ENCODE measurements around the gene SMAD4.
"Not testable (repeated sequence)": the region's sequence is repeated elsewhere in the genome, so short reads cannot be mapped to it uniquely, and the experiment has no call there.

The SMAD4 gene

DNA sequence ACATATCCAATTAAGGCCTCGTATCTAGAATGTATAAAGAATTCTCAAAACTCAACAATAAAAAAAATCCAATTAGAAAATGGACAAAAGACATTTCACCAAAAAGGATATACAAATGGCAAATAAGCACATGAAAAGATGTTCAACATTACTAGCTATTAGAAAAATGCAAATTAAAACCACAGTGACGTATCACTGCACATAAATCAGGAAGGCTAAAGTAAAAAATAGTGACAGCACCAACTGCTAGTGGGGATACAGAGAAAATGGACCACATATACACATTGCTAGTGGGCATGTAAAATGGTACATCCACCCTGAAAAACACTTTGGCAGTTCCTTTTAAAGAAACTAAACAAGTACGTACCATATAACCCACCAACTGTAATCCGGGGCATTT, 59.7 kb downstream of the SMAD4 start:
- H3K27ac ChIP-seq, result no peak overlapping the region
- TF ChIP-seq, protein P1, sequence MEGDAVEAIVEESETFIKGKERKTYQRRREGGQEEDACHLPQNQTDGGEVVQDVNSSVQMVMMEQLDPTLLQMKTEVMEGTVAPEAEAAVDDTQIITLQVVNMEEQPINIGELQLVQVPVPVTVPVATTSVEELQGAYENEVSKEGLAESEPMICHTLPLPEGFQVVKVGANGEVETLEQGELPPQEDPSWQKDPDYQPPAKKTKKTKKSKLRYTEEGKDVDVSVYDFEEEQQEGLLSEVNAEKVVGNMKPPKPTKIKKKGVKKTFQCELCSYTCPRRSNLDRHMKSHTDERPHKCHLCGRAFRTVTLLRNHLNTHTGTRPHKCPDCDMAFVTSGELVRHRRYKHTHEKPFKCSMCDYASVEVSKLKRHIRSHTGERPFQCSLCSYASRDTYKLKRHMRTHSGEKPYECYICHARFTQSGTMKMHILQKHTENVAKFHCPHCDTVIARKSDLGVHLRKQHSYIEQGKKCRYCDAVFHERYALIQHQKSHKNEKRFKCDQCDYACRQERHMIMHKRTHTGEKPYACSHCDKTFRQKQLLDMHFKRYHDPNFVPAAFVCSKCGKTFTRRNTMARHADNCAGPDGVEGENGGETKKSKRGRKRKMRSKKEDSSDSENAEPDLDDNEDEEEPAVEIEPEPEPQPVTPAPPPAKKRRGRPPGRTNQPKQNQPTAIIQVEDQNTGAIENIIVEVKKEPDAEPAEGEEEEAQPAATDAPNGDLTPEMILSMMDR (conservative IDR thresholded peaks at IDR 0.05), result no peak

DNA sequence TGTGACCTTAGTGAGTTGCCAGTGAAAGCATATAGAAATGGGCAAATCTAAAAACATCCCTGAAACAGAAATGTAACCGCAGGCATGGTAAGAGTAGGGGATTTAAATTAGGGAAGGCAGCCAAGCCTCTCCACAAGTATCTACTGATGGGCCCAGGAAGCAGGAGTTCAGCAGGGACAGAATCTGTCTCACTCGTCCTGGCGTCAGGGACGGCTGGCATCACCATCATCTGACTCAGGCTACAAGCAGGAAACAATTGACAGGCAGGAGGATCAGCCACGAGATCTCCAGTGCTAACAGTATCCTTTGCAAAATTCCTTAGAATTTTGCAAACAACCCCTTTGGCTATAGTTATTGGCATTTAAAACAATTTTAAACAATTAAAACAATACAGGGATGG, 61.3 kb downstream of the SMAD4 start:
- TF ChIP-seq, protein P1 (conservative IDR thresholded peaks at IDR 0.05), result no peak
- no peak overlapping the region for H3K27ac ChIP-seq

DNA sequence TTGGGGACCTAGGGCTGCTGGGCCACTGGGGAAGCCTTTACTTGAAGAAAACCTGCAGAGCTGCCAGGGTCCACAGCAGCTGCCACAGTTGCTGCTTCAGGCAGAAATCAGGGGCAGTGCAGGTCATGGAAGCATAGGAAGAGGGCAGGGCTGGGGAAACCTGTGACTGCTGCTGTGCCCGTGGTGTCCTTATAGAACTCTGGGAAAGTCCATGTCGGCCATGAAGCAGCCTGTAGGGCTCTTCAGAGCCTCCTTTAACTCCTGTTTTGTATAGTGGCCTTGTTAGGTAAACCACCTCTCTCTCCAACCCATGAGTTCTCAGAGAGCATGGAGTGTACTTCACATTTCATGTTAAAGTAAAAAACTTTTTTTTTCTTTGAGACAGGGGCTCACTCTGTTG, 62.1 kb downstream of the SMAD4 start:
- no peak overlapping the region for H3K27ac ChIP-seq

DNA sequence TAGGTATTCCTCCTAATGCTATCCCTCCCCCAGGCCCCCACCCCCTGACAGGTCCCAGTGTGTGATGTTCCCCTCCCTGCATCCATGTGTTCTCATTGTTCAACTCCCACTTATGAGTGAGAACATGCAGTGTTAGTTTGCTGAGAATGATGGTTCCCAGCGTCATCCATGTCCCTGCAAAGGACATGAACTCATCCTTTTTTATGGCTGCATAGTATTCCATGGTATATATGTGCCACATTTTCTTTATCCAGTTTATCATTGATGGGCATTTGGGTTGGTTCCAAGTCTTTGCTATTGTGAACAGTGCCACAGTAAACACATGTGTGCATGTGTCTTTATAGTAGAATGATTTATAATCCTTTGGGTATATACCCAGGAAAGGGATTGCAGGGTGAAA, 63.0 kb downstream of the SMAD4 start:
- H3K27ac ChIP-seq, result not testable (repeated sequence)

More for the DNA sequence above, 62.1 kb downstream of the SMAD4 start:
- TF ChIP-seq, protein P1 (conservative IDR thresholded peaks at IDR 0.05), result no peak

DNA sequence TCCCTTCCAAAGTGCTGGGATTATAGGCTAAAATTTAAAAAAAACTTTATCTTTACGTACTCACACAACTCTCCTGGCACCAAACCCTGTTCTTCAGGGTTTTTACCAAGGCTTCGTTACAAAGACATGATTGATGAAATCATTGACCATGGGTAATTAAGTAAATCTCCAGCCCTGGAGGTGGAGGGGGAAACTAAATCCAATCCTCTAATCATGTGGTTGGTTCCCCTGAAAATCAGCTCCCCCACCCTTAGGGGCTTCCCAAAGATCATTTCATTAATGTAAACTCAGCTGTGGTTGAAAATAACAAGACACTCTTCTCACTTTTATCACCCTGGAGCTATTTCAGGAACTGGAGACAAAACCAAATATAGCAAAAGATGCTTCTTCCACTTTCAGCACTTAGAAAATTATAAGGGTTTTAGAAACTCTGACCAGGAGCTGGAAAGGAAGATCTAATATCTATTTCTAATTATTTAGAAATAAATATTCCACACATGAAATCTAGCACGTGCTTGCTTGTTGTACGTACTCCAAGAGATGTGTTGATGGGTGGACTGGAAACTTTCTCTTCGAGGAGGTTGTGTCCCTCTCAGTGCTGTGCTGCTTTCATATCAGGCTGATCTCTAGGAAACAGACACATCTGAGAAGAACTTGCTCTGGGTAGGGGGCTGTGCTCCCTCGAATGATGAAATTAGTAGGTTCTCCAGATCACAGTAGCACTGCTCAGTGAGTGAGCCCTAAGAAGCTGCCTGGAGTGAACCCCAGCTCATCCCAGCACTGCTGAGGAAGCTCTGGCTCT, 67.2 kb downstream of the SMAD4 start:
- H3K27ac ChIP-seq, result no peak overlapping the region
- TF ChIP-seq, protein P1 (conservative IDR thresholded peaks at IDR 0.05), result no peak

DNA sequence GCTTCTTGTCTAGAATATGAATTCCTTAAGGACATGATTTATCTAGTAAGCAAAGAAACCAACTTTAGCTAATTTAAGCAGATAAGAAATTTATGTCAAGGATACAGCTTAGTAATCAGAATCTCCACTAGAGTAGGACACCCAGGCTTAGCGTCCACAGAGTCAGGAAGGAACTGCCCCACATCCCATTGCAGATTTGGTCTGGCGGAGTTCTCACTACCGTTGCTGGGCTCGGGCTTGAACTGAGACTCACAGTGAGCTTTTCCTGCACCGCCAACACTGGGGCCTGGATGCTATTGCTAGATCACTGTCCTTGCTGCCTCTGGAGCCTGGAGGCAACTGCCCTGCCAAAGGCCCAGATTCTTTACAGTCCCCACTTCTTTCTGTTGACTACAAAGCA, 68.1 kb downstream of the SMAD4 start:
- TF ChIP-seq, protein P1 (conservative IDR thresholded peaks at IDR 0.05), result no peak
- no peak overlapping the region for H3K27ac ChIP-seq

DNA sequence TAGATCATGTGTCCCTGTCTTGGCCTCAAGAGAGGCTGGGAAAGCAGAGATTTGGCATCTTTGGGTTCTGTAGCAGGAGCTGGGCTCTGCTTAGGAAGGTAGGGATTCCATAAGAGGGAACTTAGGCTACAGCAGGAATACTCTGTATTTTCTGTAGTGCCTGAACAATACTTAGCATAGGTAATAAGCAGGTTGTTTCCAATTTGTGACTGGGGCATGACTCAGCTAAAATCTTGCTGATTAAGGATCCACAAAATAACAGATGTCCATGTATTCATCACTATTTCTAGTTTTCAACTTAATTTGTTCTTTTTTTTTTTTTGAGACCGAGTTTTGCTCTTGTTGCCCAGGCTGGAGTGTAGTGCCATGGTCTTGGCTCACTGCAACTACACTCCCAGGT, 68.5 kb downstream of the SMAD4 start:
- no peak overlapping the region for H3K27ac ChIP-seq
- TF ChIP-seq, protein P1 (conservative IDR thresholded peaks at IDR 0.05), result no peak

DNA sequence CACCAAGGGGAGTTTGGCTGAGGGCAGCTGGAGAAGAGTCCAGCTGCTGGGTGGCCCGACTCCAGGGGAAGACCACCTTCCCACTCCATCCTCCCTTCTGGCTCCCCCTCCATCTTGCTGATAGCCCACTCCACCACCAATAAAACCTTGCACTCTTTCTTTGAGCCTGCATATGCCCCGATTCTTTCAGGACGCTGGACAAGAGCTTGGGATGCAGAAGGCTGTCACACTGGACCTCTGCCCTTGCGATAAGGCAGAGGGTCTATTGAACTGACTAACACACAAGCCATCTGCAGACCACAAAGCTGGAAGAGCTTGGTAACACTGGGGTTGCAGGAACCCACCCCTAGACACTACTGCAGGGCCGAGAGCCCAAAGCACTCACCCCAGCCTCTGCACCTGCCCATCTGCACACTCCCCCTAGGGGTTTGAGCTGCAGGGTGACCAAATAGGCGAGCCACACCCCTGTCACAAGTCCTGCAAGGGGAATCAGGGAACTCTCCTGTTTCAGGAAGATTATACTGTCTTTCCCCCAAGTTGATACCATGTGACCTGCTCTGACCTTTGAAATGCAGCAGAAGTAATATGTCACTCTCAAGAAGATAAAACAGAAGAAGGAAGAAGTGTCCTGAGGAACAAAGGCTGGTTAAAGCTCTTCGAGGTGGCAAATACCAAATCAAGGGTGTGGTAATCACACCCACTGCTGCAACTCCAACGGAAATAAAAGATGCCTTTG, 70.5 kb downstream of the SMAD4 start:
- TF ChIP-seq, protein P1 (conservative IDR thresholded peaks at IDR 0.05), result no peak
- no peak overlapping the region for H3K27ac ChIP-seq

All from VCaP (cell line).